GM12873 (cell line): Measurements from ENCODE around the gene NEDD4L.
A peak's percentile ranks its signal among the peaks of the same experiment; 100 is the strongest.

Source experiments
- CTCF ChIP-seq: IDR thresholded peaks from 2 replicates; pipeline ENCODE4 v1.5.1; 2012; ENCODE audit warnings: low read depth, mild to moderate bottlenecking, moderate library complexity, low read length, control low read depth; ENCODE audit not compliant: insufficient read depth; ENCODE audit errors: missing control alignments

NEDD4L gene

GRCh38 chr18:58188996-58189395, 145.0 kb downstream of the NEDD4L start:
- no peak for TF ChIP-seq CTCF

GRCh38 chr18:58190842-58191530, 147.0 kb downstream of the NEDD4L start:
- no peak for TF ChIP-seq CTCF

GRCh38 chr18:58191626-58192025, 147.6 kb downstream of the NEDD4L start:
- TF ChIP-seq CTCF, result no peak

GRCh38 chr18:58192519-58192918, 148.5 kb downstream of the NEDD4L start:
- TF ChIP-seq CTCF, result no peak

GRCh38 chr18:58194028-58194427, 150.0 kb downstream of the NEDD4L start:
- TF ChIP-seq CTCF, result peak; percentile 35

GRCh38 chr18:58195278-58195765, 151.3 kb downstream of the NEDD4L start:
- TF ChIP-seq CTCF, result no peak

GRCh38 chr18:58196164-58196563, 152.1 kb downstream of the NEDD4L start:
- TF ChIP-seq CTCF, result no peak
